Lower leg skin (tissue), 4 donors: ENCODE data around the gene VSIG2. TPM values are rescaled to one million over a fixed set of nuclear protein-coding genes. Genes with fewer than 3 reads are reported as not detected.

Experiments used
- DNase-seq, 2 donors: peaks; one replicate each; pipeline ENCODE4 v3.0.0-alpha.2; 2019; ENCODE audit warnings: low spot score in 2 of 2
- H3K4me3 ChIP-seq: fragments of 200-600 bp; sonication (generic); 2 replicates; pipeline ENCODE4 v1.5.1; 2017; ENCODE audit warnings: mild to moderate bottlenecking, low read depth; ENCODE audit not compliant: poor library complexity, severe bottlenecking
- CTCF ChIP-seq, 3 donors: fragments of 450-650 bp; IDR thresholded peaks; one replicate each; pipeline ENCODE4 v1.5.1; 2016; ENCODE audit warnings: antibody characterized with exemption in 3 of 3, mild to moderate bottlenecking in 3 of 3, moderate library complexity in 2 of 3
- POLR2A ChIP-seq, 2 donors: fragments of 450-650 bp; IDR thresholded peaks; one replicate each; pipeline ENCODE4 v1.6.1; 2016 to 2017; ENCODE audit warnings: antibody characterized with exemption in 2 of 2, mild to moderate bottlenecking in 1 of 2, moderate library complexity in 1 of 2
- WGBS, 2 donors: methylation state at CpG; one replicate each; pipeline ENCODE4 v1.1.5; 2018; 5-methylcytosine and 5-hydroxymethylcytosine counted together
- intact Hi-C: fragments of 100-400 bp; cut with DNase I; formaldehyde crosslinking; loops from one replicate; pipeline ENCODE4 v1.15.0; 2023; ENCODE audit warnings: low total_unique reads
- total RNA-seq, 4 donors: library from RNA; depleted of rRNA; stranded (reverse); fragments of >200 nt; gene quantifications; one replicate each; pipeline ENCODE4 v1.1.0, GENCODE V29; 2016

The VSIG2 gene
- total RNA-seq, 4 donors from 2014 or later = 0.30 to 2.3 (median 0.55) TPM

- no peak overlapping the region for H3K4me3 ChIP-seq
- intact Hi-C loops = no loop called here
- DNase-seq = no peak
- TF ChIP-seq POLR2A (IDR thresholded peaks at IDR 0.05) (no peak), CTCF (IDR thresholded peaks at IDR 0.05) (no peak)
- 82 to 86% methylated on average over 3 of the region's 3 CpGs for WGBS, 2 donors
Observed at GRCh38 chr11:124796312-124796711, 44.3 kb upstream of the VSIG2 start.

- no peak for TF ChIP-seq POLR2A (IDR thresholded peaks at IDR 0.05)
- TF ChIP-seq CTCF (IDR thresholded peaks at IDR 0.05) = no peak
- DNase-seq = no peak
- intact Hi-C loops = no loop called here
- no peak overlapping the region for H3K4me3 ChIP-seq
- 87 to 95% methylated on average over 2 of the region's 2 CpGs for WGBS, 2 donors
Observed at GRCh38 chr11:124793466-124794278, 41.6 kb upstream of the VSIG2 start.

DNA sequence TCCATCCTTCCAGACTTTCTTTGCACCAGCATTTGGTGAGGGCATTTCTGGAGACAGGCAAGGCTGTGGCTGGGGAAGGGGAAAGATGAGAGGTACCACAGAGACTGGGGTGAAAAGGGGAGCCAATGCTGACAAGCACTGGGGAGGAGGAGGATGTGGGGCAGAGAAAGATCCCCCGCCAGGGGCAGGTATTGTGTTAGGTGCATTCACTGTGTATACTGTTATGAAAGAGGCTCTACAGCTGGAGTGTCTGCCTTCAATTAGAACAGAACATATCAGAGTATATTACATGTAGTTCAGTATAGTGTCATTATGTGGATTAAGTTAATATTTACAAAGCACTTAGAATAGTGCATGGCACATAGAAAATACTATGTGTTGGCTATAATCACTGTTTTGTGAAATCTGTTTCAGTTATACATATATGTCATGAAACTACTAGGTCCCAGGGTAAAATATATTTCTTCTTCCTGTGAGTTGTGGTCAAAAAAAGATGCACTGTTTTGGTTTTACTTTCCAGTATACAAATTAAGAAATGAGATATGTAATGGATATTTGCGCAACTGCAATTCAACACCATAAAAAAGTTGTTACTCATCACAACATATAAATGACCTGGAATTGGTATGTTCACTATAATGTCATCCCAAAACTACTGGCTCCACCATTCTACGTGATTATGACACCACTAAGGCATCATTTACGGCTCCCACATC, 39.7 kb upstream of the VSIG2 start:
- DNase-seq = no peak
- H3K4me3 ChIP-seq = no peak overlapping the region
- no peak for TF ChIP-seq CTCF (IDR thresholded peaks at IDR 0.05)
- no peak for TF ChIP-seq POLR2A (IDR thresholded peaks at IDR 0.05)
- intact Hi-C loops = no loop called here
- 87 to 94% methylated on average over 4 of the region's 4 CpGs for WGBS, 2 donors

GRCh38 chr11:124788521-124788920, 36.5 kb upstream of the VSIG2 start:
- no peak for TF ChIP-seq CTCF (IDR thresholded peaks at IDR 0.05)
- TF ChIP-seq POLR2A (IDR thresholded peaks at IDR 0.05) = no peak
- no peak overlapping the region for H3K4me3 ChIP-seq
- no peak for DNase-seq
- intact Hi-C loops = no loop called here

DNA sequence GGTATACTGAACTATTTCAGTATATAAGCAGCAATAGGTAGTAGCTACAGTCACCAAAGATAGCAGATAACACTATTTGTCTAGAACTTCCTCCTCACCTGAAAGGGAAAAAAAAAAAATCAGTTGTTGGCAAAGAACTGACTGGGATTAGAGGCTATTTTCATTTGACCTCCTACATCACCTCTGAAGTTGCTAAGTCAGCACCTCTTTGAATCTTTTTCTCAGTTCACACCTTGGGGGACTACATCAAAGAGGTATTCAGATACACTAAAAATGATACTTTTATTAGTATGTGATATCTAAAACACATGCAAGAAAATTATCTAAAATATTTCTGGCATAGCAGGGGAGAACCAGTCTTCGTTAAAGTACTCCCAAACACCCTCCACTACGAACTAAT, 32.0 kb upstream of the VSIG2 start:
- 90 to 100% methylated on average over 2 of the region's 2 CpGs for WGBS, 2 donors
- no peak for DNase-seq
- intact Hi-C loops = no loop called here
- TF ChIP-seq POLR2A (IDR thresholded peaks at IDR 0.05) (no peak), CTCF (IDR thresholded peaks at IDR 0.05) (no peak)
- no peak overlapping the region for H3K4me3 ChIP-seq
